ENCODE data around the gene WHRN. TPM values are rescaled to one million over a fixed set of nuclear protein-coding genes. Genes with fewer than 3 reads are reported as not detected.

Gene WHRN
- total RNA-seq, 2 donors from 2014 or later = 2.5 to 2.6 TPM

- no peak for DNase-seq (ENCODE audit: low spot score)
- intact Hi-C loops (cut with DNase I) = loop anchor here in 1 of 2 donors (1.0 kb wide), 1 partner anchor 39 kb away; no protein-coding TSS in a partner anchor
Observed at GRCh38 chr9:114433720-114434255, 71.5 kb downstream of the WHRN start.

- intact Hi-C loops (cut with DNase I) = no loop called here
- no peak for DNase-seq (ENCODE audit: low spot score)
Observed at GRCh38 chr9:114433086-114433485, 72.2 kb downstream of the WHRN start.

- intact Hi-C loops (cut with DNase I) = no loop called here
- DNase-seq (ENCODE audit: low spot score) = no peak
Observed at GRCh38 chr9:114432323-114433067, 72.8 kb downstream of the WHRN start.

GRCh38 chr9:114431770-114432169, 73.5 kb downstream of the WHRN start:
- intact Hi-C loops (cut with DNase I) = no loop called here
- DNase-seq (ENCODE audit: low spot score) = no peak

GRCh38 chr9:114431003-114431402, 74.3 kb downstream of the WHRN start:
- intact Hi-C loops (cut with DNase I) = no loop called here
- DNase-seq (ENCODE audit: low spot score) = no peak

GRCh38 chr9:114430457-114430856, 74.8 kb downstream of the WHRN start:
- intact Hi-C loops (cut with DNase I) = no loop called here
- no peak for DNase-seq (ENCODE audit: low spot score)

GRCh38 chr9:114429488-114429887, 75.8 kb downstream of the WHRN start:
- DNase-seq (ENCODE audit: low spot score) = no peak
- intact Hi-C loops (cut with DNase I) = no loop called here

DNA sequence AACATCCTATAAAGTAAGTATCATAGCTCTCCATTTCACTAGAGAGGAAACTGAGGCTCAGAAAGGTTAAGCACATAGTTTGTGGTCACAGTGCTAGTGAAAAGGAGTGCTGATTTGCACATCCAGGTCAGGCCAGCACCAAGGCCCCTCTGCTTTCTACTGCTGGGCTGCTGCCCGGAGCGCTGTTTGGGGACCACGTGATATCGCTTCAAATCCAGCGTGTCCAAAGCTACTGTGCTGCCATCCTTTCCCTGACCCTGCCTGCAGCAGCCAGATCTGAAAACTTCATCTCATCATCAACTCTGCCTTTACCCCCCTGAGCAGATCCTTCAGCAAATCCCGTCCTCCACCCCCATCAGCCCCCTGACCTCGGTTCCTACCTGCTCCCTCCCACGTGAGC, 76.8 kb downstream of the WHRN start:
- intact Hi-C loops (cut with DNase I) = no loop called here
- no peak for DNase-seq (ENCODE audit: low spot score)

GRCh38 chr9:114427644-114428043, 77.6 kb downstream of the WHRN start:
- intact Hi-C loops (cut with DNase I) = no loop called here
- no peak for DNase-seq (ENCODE audit: low spot score)

DNA sequence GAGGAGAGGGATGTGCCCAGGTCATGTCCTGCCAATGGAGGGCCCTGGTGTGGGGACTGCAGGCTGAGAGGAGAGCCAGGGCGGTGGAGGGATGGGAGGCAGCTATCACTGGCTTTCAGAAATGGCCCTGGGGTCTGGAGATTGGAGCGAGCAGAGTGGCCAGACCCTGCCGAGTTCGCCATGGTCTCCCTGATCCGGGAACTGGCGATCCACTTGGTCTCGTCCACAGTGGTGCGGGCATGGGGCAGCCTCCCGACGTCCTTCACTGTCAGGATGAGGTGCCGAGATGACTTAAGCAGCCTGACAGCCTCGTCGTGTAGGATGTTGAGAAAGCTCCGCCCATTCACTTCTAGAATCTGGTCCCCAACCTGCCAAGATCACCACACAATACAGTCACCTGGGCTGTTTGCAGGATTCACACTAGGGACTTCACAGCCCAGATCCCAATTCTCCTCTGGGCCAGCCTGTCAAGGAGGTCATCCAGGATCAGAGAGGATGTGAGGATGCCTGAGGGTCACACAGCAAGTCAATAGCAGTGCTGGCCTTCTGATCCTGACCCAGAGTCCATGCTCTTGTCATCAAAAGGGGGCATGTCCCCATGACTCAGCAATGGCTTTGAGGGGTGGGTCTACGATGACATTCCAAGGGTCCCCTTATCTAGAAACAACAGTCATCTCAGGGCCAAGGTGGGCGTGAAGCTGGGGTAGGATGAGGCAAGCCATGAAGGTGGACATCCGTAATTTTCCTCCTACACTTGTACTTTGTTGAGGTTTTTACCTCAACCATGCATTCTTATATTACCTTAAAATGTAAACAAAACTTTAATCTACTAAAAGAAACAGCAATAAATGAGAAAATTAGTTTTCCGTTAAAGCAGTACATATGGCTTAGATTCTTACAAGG, 79.0 kb downstream of the WHRN start:
- no peak for DNase-seq (ENCODE audit: low spot score)
- intact Hi-C loops (cut with DNase I) = no loop called here

DNA sequence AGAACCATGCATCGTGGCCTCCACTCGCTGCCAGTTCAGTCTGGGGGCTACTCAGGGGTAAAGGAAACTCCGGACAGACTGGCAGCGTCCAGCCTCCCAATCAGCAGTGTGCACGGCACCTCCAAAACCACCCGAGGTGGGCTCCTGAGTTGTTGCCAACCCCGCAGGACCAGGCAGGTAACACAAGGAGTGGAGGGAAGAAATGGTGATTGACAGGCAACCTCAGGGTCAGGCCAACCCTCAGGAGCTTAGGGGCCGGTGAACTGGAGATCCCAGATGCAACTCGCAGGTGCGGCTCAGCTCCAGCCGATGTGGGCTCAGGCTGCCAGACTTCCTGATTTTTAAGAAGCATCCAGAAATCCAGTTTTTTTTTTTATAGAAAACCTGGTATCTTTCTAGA, 80.1 kb downstream of the WHRN start:
- DNase-seq (ENCODE audit: low spot score) = no peak
- intact Hi-C loops (cut with DNase I) = no loop called here

GRCh38 chr9:114424126-114424525, 81.1 kb downstream of the WHRN start:
- DNase-seq (ENCODE audit: low spot score) = no peak
- intact Hi-C loops (cut with DNase I) = no loop called here

DNA sequence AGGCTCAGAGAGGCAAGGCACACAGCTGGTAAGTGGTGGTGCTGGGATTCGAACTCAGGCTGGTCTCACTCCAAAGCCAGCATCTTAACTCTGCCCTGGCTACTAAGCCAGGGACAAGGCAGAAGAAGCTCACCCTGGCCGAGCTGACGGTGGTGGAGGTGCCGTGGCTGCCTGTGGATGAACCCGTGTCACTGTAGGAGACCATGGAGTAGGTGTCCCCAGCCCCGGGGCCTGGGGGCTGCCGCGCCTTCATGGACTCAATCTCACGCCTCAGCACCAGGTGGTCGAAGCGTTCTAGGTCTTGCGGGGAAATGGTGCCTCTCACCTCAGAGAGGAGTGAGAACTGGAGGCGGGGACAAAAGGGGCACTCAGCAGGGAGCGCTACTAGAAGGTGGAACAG, 82.1 kb downstream of the WHRN start:
- intact Hi-C loops (cut with DNase I) = no loop called here
- no peak for DNase-seq (ENCODE audit: low spot score)

DNA sequence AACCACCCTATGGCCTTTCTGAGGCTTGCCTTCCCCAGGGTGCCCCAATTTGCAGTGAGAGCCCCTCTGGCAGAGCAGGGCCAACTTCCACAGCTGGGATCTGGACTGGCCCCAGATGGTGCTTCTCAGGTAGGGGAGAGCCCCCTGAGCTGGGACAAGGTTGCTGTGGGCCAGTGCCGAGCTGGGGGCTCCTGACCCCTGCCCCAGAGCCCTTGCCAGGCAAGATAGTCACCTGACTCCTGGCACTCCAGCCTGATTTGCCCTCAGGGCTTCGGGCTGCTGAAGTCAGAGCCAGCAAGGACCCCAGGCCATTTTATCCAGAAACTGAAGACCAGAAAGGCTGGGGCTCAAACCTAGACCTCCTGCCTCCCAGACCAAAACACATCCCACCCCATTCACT, 84.1 kb downstream of the WHRN start:
- no peak for DNase-seq (ENCODE audit: low spot score)
- intact Hi-C loops (cut with DNase I) = no loop called here

- DNase-seq (ENCODE audit: low spot score) = no peak
- intact Hi-C loops (cut with DNase I) = no loop called here
Observed at GRCh38 chr9:114419796-114420195, 85.5 kb downstream of the WHRN start.

- intact Hi-C loops (cut with DNase I) = no loop called here
- DNase-seq (ENCODE audit: low spot score) = no peak
Observed at GRCh38 chr9:114418053-114418452, 87.2 kb downstream of the WHRN start.

GRCh38 chr9:114417511-114417910, 87.8 kb downstream of the WHRN start:
- no peak for DNase-seq (ENCODE audit: low spot score)
- intact Hi-C loops (cut with DNase I) = no loop called here

GRCh38 chr9:114416906-114417305, 88.4 kb downstream of the WHRN start:
- no peak for DNase-seq (ENCODE audit: low spot score)
- intact Hi-C loops (cut with DNase I) = no loop called here

DNA sequence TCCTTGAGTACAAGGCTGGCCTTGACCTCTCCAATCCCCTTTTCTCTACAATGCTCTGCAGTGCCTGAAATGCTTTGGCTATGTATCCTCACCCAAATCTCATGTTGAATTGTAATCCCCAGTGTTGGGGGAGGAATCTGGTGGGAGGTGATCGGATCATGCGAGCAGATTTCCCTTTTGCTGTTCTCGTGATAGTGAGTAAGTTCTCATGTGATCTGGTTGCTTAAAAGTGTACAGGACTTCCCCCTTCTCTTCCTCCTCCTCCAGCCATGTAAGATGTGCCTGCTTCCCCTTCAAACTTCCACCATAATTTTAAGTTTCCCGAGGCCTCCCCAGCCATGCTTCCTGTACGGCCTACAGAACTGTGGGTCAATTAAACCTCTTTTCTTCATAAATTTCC, 89.0 kb downstream of the WHRN start:
- no peak for DNase-seq (ENCODE audit: low spot score)
- intact Hi-C loops (cut with DNase I) = no loop called here

- no peak for DNase-seq (ENCODE audit: low spot score)
- intact Hi-C loops (cut with DNase I) = loop anchor here in 1 of 2 donors (5.0 kb wide), 1 partner anchor 233 kb away; no protein-coding TSS in a partner anchor
Observed at GRCh38 chr9:114414346-114414745, 90.9 kb downstream of the WHRN start.

Measured in posterior vena cava (tissue), 2 donors.